HepG2 (cell line): ENCODE data around the gene CELA2B.

Source experiments
- EEA1 ChIP-seq: sonication (generic); formaldehyde crosslinking; IDR thresholded peaks from 2 replicates; pipeline ENCODE4 v1.5.1; 2020; ENCODE audit warnings: mild to moderate bottlenecking, missing genetic modification reagents, borderline replicate concordance
- KAT7 ChIP-seq: IDR thresholded peaks from 2 replicates; pipeline ENCODE4 v1.6.1; 2018; ENCODE audit warnings: borderline replicate concordance, missing compliant biosample characterization
- POLR2A ChIP-seq, 2 experiments: IDR thresholded peaks; 2 replicates each; pipeline ENCODE4 v1.6.1; 2011; ENCODE audit warnings: low read depth in 2 of 2, low read length in 2 of 2, mild to moderate bottlenecking in 1 of 2, moderate library complexity in 1 of 2; ENCODE audit not compliant: insufficient read depth in 1 of 2
- RBM39 ChIP-seq: fragments of 200-400 bp; formaldehyde crosslinking; IDR thresholded peaks from one replicate; pipeline ENCODE4 v1.6.1; 2018; ENCODE audit warnings: antibody characterized with exemption, mild to moderate bottlenecking, low read depth, low read length; ENCODE audit not compliant: poor library complexity, severe bottlenecking
- SNRNP70 ChIP-seq: fragments of 200-400 bp; formaldehyde crosslinking; IDR thresholded peaks from 2 replicates; pipeline ENCODE4 v1.6.1; 2017; ENCODE audit warnings: mild to moderate bottlenecking, low read depth, low read length, moderate library complexity
- ZFP36 ChIP-seq: fragments of 150-350 bp; IDR thresholded peaks from 2 replicates; pipeline ENCODE4 v1.6.1; 2018; ENCODE audit warnings: borderline replicate concordance, low read length, low read depth; ENCODE audit not compliant: partially characterized antibody
- ZFP36L2 ChIP-seq: sonication (generic); formaldehyde crosslinking; IDR thresholded peaks from 2 replicates; pipeline ENCODE4 v1.4.0; 2020; ENCODE audit warnings: missing genetic modification reagents
- ZMYM2 ChIP-seq: sonication (generic); formaldehyde crosslinking; IDR thresholded peaks from 2 replicates; pipeline ENCODE4 v1.8.0; 2022; ENCODE audit warnings: mild to moderate bottlenecking, missing genetic modification reagents
- ZNF207 ChIP-seq: fragments of 450-650 bp; IDR thresholded peaks from 2 replicates; pipeline ENCODE4 v1.6.1; 2016; ENCODE audit warnings: antibody characterized with exemption, borderline replicate concordance
- ZNF317 ChIP-seq: sonication (generic); formaldehyde crosslinking; IDR thresholded peaks from 2 replicates; pipeline ENCODE4 v1.5.0; 2020; ENCODE audit warnings: mild to moderate bottlenecking, missing genetic modification reagents
- ZNF737 ChIP-seq: sonication (generic); formaldehyde crosslinking; IDR thresholded peaks from 2 replicates; pipeline ENCODE4 v1.5.0; 2020; ENCODE audit warnings: missing genetic modification reagents, mild to moderate bottlenecking, borderline replicate concordance
- TF ChIP-seq, protein P1 (sequence below): sonication (generic); formaldehyde crosslinking; conservative IDR thresholded peaks from 2 replicates; pipeline ENCODE4 v1.4.0; 2020; ENCODE audit warnings: missing genetic modification reagents
- TF ChIP-seq, protein P2 (sequence below): sonication (generic); formaldehyde crosslinking; IDR thresholded peaks from 2 replicates; pipeline ENCODE4 v1.5.0; 2020; ENCODE audit warnings: mild to moderate bottlenecking, missing genetic modification reagents, moderate library complexity
- TF ChIP-seq, protein P3 (sequence below): sonication (generic); formaldehyde crosslinking; IDR thresholded peaks from 2 replicates; pipeline ENCODE4 v1.4.0; 2020; ENCODE audit warnings: mild to moderate bottlenecking, low read depth, missing genetic modification reagents

- TF ChIP-seq, protein P1, sequence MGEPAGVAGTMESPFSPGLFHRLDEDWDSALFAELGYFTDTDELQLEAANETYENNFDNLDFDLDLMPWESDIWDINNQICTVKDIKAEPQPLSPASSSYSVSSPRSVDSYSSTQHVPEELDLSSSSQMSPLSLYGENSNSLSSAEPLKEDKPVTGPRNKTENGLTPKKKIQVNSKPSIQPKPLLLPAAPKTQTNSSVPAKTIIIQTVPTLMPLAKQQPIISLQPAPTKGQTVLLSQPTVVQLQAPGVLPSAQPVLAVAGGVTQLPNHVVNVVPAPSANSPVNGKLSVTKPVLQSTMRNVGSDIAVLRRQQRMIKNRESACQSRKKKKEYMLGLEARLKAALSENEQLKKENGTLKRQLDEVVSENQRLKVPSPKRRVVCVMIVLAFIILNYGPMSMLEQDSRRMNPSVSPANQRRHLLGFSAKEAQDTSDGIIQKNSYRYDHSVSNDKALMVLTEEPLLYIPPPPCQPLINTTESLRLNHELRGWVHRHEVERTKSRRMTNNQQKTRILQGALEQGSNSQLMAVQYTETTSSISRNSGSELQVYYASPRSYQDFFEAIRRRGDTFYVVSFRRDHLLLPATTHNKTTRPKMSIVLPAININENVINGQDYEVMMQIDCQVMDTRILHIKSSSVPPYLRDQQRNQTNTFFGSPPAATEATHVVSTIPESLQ (CRISPR knock-in tag) = no peak
- TF ChIP-seq ZFP36 (no peak), KAT7 (CRISPR knock-in tag) (no peak), ZNF737 (CRISPR knock-in tag) (no peak), ZNF317 (CRISPR knock-in tag) (no peak), RBM39 (no peak), ZNF207 (no peak), SNRNP70 (no peak), EEA1 (CRISPR knock-in tag) (no peak), ZFP36L2 (CRISPR knock-in tag) (no peak), ZMYM2 (CRISPR knock-in tag) (no peak), POLR2A (IDR thresholded peaks at IDR 0.05; ENCODE audit: insufficient read depth in 1 of 2, low read depth in 2 of 2, low read length in 2 of 2) (no peak)
- TF ChIP-seq, protein P2, sequence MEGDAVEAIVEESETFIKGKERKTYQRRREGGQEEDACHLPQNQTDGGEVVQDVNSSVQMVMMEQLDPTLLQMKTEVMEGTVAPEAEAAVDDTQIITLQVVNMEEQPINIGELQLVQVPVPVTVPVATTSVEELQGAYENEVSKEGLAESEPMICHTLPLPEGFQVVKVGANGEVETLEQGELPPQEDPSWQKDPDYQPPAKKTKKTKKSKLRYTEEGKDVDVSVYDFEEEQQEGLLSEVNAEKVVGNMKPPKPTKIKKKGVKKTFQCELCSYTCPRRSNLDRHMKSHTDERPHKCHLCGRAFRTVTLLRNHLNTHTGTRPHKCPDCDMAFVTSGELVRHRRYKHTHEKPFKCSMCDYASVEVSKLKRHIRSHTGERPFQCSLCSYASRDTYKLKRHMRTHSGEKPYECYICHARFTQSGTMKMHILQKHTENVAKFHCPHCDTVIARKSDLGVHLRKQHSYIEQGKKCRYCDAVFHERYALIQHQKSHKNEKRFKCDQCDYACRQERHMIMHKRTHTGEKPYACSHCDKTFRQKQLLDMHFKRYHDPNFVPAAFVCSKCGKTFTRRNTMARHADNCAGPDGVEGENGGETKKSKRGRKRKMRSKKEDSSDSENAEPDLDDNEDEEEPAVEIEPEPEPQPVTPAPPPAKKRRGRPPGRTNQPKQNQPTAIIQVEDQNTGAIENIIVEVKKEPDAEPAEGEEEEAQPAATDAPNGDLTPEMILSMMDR (CRISPR knock-in tag) = no peak
- TF ChIP-seq, protein P3, sequence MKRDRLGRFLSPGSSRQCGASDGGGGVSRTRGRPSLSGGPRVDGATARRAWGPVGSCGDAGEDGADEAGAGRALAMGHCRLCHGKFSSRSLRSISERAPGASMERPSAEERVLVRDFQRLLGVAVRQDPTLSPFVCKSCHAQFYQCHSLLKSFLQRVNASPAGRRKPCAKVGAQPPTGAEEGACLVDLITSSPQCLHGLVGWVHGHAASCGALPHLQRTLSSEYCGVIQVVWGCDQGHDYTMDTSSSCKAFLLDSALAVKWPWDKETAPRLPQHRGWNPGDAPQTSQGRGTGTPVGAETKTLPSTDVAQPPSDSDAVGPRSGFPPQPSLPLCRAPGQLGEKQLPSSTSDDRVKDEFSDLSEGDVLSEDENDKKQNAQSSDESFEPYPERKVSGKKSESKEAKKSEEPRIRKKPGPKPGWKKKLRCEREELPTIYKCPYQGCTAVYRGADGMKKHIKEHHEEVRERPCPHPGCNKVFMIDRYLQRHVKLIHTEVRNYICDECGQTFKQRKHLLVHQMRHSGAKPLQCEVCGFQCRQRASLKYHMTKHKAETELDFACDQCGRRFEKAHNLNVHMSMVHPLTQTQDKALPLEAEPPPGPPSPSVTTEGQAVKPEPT = no peak
Measured at GRCh38 chr1:15465674-15466073, 10.2 kb upstream of the CELA2B start.
